ENCODE measurements around the gene DFFA.

DNA sequence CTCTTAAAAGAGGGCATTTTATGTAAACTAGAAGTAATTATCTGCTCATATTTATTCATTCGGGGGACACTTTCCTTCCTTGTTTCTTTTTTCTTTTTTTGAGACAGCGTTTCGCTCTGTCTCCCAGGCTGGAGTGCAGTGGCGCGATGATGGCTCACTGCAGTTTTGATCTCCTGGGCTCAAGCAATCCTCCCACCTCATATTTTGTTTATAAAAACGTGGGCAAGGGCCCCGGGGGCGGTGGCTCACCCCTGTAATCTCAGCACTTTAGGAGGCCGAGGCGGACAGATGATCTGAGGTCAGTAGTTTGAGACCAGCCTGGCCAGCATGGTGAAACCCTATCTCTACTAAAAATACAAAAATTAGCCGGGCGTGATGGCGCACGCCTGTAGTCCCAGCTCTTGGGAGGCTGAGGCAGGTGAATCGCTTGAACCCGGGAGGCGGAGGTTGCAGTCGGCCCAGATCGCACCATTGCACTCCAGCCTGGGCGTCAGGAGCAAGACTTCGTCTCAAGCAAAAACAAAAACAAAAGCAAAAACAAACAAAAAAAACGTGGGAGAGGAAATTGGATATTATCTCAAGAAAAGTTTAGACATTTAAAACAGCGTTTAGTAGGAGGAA lies 926 bp upstream of the DFFA start:
- TF ChIP-seq, protein P1, sequence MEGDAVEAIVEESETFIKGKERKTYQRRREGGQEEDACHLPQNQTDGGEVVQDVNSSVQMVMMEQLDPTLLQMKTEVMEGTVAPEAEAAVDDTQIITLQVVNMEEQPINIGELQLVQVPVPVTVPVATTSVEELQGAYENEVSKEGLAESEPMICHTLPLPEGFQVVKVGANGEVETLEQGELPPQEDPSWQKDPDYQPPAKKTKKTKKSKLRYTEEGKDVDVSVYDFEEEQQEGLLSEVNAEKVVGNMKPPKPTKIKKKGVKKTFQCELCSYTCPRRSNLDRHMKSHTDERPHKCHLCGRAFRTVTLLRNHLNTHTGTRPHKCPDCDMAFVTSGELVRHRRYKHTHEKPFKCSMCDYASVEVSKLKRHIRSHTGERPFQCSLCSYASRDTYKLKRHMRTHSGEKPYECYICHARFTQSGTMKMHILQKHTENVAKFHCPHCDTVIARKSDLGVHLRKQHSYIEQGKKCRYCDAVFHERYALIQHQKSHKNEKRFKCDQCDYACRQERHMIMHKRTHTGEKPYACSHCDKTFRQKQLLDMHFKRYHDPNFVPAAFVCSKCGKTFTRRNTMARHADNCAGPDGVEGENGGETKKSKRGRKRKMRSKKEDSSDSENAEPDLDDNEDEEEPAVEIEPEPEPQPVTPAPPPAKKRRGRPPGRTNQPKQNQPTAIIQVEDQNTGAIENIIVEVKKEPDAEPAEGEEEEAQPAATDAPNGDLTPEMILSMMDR (IDR thresholded peaks at IDR 0.05; ENCODE audit: insufficient read depth, low read length, poor library complexity, severe bottlenecking): no peak
- no peak for TF ChIP-seq EZH2phosphoT487 (conservative IDR thresholded peaks at IDR 0.05; ENCODE audit: low read length)

Data from SU-DHL-6 (cell line).